Measurements from ENCODE around the gene SZRD1. TPM values are rescaled to one million over a fixed set of nuclear protein-coding genes. Genes with fewer than 3 reads are reported as not detected.

The SZRD1 gene
- total RNA-seq, 2 experiments from 2014 or later, result 57.2 to 96.0 TPM

DNA sequence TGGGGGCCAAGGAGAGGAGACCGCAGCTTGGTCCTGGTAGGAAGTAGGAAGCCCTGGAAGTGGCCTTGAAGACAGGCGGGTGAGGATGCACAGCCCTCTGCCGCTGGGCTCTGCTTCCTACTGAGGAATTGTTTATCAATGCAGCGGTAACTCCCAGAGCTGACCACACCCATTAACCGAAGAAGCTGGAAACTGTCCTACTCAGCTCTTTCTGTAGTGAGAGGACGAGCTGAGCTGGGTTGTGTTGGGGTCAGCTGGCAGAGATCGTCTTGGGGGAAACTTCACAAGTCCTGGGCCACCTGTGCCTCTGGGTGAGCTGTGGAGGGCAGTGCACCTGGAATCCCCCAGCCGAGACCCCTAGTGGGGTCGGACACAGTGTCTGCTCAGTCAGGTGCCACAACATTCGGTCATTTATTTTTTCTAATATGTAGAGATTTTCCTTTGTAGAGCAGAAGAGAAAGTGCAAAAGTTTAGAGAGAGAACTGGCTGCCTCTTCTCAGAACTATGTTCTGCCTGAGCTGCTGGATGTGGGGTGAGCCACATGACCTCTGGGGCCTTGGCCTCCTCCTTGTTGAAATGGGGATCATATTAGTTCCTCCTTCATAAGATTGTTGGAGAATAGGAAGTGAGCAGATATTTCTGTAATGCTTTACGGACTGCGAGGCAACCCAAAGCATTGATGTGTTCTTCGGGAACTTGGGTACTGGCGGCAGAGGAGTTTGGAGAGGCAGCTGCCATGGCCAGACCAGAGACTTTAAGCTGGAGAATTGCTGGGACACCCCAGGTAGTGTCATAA is 77.1 kb downstream of the SZRD1 start:
- no peak overlapping the region for H2AFZ ChIP-seq (ENCODE audit: low read length)
- H4K20me1 ChIP-seq (ENCODE audit: insufficient read depth, low read length), result no peaks in the 10 kb centered on the region
- H3K9me2 ChIP-seq (ENCODE audit: insufficient read depth, low read length), result no peaks in the 10 kb centered on the region
- peaks cover 27% of the 10 kb centered on the region for H3K4me1 ChIP-seq (ENCODE audit: insufficient read depth, low read length, poor library complexity, severe bottlenecking)
- H3K4me3 ChIP-seq (ENCODE audit: low read depth, low read length, poor library complexity, severe bottlenecking), result no peak overlapping the region
- TF ChIP-seq, protein P1, sequence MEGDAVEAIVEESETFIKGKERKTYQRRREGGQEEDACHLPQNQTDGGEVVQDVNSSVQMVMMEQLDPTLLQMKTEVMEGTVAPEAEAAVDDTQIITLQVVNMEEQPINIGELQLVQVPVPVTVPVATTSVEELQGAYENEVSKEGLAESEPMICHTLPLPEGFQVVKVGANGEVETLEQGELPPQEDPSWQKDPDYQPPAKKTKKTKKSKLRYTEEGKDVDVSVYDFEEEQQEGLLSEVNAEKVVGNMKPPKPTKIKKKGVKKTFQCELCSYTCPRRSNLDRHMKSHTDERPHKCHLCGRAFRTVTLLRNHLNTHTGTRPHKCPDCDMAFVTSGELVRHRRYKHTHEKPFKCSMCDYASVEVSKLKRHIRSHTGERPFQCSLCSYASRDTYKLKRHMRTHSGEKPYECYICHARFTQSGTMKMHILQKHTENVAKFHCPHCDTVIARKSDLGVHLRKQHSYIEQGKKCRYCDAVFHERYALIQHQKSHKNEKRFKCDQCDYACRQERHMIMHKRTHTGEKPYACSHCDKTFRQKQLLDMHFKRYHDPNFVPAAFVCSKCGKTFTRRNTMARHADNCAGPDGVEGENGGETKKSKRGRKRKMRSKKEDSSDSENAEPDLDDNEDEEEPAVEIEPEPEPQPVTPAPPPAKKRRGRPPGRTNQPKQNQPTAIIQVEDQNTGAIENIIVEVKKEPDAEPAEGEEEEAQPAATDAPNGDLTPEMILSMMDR (conservative IDR thresholded peaks at IDR 0.05; ENCODE audit: low read length), result no peak
- no peak for TF ChIP-seq EZH2phosphoT487 (IDR thresholded peaks at IDR 0.05; ENCODE audit: borderline replicate concordance, low read depth, low read length)
- H3K27ac ChIP-seq (ENCODE audit: low read depth, low read length, poor library complexity, severe bottlenecking), result no peak overlapping the region
- H3K36me3 ChIP-seq (ENCODE audit: insufficient read depth, low read length), result peaks cover 54% of the 10 kb centered on the region
- peaks cover 22% of the 10 kb centered on the region for H3K79me2 ChIP-seq (ENCODE audit: insufficient read depth, low read depth, low read length)
- no peak for DNase-seq (ENCODE audit: low spot score)
- intact Hi-C loops (cut with micrococcal nuclease; ENCODE audit: unreplicated experiment), result loop anchor here (5.0 kb wide), 1 partner anchor 53 kb away; no protein-coding TSS in a partner anchor
- H3K9me3 ChIP-seq (ENCODE audit: low read length), result no peaks in the 10 kb centered on the region
- ChIA-PET POLR2A (interaction anchor here (0.9 kb wide), 1 partner anchor 23 kb away, joined by 4 read pairs; no protein-coding TSS in a partner anchor), CTCF (ENCODE audit: unreplicated experiment) (no interaction called here)
- BruUV-seq (replicated peaks), result no TSS peak
- H3K4me2 ChIP-seq (ENCODE audit: low read length), result no peak overlapping the region

DNA sequence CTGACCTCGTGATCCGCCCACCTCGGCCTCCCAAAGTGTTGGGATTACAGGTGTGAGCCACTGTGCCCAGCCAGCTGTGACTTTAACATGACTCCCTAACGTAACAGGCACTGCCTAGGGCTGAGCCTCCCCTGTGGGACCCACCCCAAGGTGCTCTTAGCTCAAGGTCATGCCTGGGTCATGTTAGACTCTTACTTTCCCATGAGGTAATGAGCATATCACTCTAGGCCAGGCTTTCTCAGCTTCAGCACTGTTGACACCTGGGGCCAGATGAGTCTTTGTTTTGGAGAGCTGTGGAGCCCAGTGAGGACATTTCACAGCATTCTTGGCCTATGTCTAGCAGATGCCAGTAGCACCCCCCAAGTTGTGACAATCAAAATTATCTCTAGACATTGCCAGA is 78.0 kb downstream of the SZRD1 start:
- DNase-seq (ENCODE audit: low spot score), result no peak
- Histone ChIP-seq H3K4me1 (ENCODE audit: insufficient read depth, low read length, poor library complexity, severe bottlenecking) (peaks cover 27% of the 10 kb centered on the region), H3K9me2 (ENCODE audit: insufficient read depth, low read length) (no peaks in the 10 kb centered on the region), H3K4me3 (ENCODE audit: low read depth, low read length, poor library complexity, severe bottlenecking) (no peak overlapping the region), H2AFZ (ENCODE audit: low read length) (no peak overlapping the region), H3K27ac (ENCODE audit: low read depth, low read length, poor library complexity, severe bottlenecking) (no peak overlapping the region), H4K20me1 (ENCODE audit: insufficient read depth, low read length) (no peaks in the 10 kb centered on the region), H3K4me2 (ENCODE audit: low read length) (no peak overlapping the region), H3K36me3 (ENCODE audit: insufficient read depth, low read length) (peaks cover 63% of the 10 kb centered on the region), H3K79me2 (ENCODE audit: insufficient read depth, low read depth, low read length) (peaks cover 22% of the 10 kb centered on the region), H3K9me3 (ENCODE audit: low read length) (no peaks in the 10 kb centered on the region)
- TF ChIP-seq EZH2phosphoT487 (IDR thresholded peaks at IDR 0.05; ENCODE audit: borderline replicate concordance, low read depth, low read length), result no peak
- TF ChIP-seq, protein P1 (conservative IDR thresholded peaks at IDR 0.05; ENCODE audit: low read length), result no peak
- ChIA-PET CTCF (ENCODE audit: unreplicated experiment) (no interaction called here), POLR2A (interaction anchor here (0.9 kb wide), 1 partner anchor 24 kb away, joined by 4 read pairs; no protein-coding TSS in a partner anchor)
- no TSS peak for BruUV-seq (replicated peaks)
- intact Hi-C loops (cut with micrococcal nuclease; ENCODE audit: unreplicated experiment), result no loop called here

DNA sequence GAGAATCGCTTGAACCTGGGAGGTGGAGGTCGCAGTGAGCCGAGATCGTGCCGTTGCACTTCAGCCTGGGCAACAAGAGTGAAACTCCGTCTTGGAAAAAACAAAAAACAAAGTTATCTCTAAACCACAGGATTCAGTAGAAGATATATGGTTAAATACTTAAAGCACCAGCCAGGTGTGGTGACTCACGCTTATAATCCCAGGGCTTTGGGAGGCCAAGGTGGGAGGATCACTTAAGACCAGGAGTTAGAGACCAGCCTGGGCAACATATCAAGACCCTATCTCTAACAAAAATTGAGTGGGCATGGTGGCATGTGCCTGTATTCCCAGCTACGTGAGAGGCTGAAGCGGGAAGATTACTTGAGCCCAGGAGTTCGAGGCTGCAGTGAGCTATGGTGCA is 79.1 kb downstream of the SZRD1 start:
- no peaks in the 10 kb centered on the region for H3K9me2 ChIP-seq (ENCODE audit: insufficient read depth, low read length)
- H3K27ac ChIP-seq (ENCODE audit: low read depth, low read length, poor library complexity, severe bottlenecking), result no peak overlapping the region
- no peak overlapping the region for H2AFZ ChIP-seq (ENCODE audit: low read length)
- POLR2A ChIA-PET, result no interaction called here
- no peak overlapping the region for H3K4me2 ChIP-seq (ENCODE audit: low read length)
- no peaks in the 10 kb centered on the region for H3K9me3 ChIP-seq (ENCODE audit: low read length)
- BruUV-seq (replicated peaks), result no TSS peak
- peaks cover 18% of the 10 kb centered on the region for H3K79me2 ChIP-seq (ENCODE audit: insufficient read depth, low read depth, low read length)
- DNase-seq (ENCODE audit: low spot score), result no peak
- intact Hi-C loops (cut with micrococcal nuclease; ENCODE audit: unreplicated experiment), result no loop called here
- H3K4me3 ChIP-seq (ENCODE audit: low read depth, low read length, poor library complexity, severe bottlenecking), result no peak overlapping the region
- H3K36me3 ChIP-seq (ENCODE audit: insufficient read depth, low read length), result peaks cover 74% of the 10 kb centered on the region
- no peak for TF ChIP-seq EZH2phosphoT487 (IDR thresholded peaks at IDR 0.05; ENCODE audit: borderline replicate concordance, low read depth, low read length)
- TF ChIP-seq, protein P1 (conservative IDR thresholded peaks at IDR 0.05; ENCODE audit: low read length), result no peak
- CTCF ChIA-PET (ENCODE audit: unreplicated experiment), result no interaction called here
- H4K20me1 ChIP-seq (ENCODE audit: insufficient read depth, low read length), result no peaks in the 10 kb centered on the region
- peaks cover 32% of the 10 kb centered on the region for H3K4me1 ChIP-seq (ENCODE audit: insufficient read depth, low read length, poor library complexity, severe bottlenecking)

All from OCI-LY7 (cell line).